BLaER1 (cell line): ENCODE data around the gene MORC2.

Experiments
- H3K27ac ChIP-seq: shearing (Covaris generic); formaldehyde crosslinking; 2 replicates; pipeline ENCODE4 v1.8.1; 2022
- H3K27me3 ChIP-seq: shearing (Covaris generic); formaldehyde crosslinking; 2 replicates; pipeline ENCODE4 v1.8.1; 2022
- H3K36me3 ChIP-seq: shearing (Covaris generic); formaldehyde crosslinking; 2 replicates; pipeline ENCODE4 v1.8.1; 2022
- H3K4me1 ChIP-seq: shearing (Covaris generic); formaldehyde crosslinking; 2 replicates; pipeline ENCODE4 v1.8.1; 2022
- H3K4me2 ChIP-seq: shearing (Covaris generic); formaldehyde crosslinking; 2 replicates; pipeline ENCODE4 v1.8.1; 2022
- H3K4me3 ChIP-seq: shearing (Covaris generic); formaldehyde crosslinking; 2 replicates; pipeline ENCODE4 v1.8.1; 2022
- H3K9ac ChIP-seq: shearing (Covaris generic); formaldehyde crosslinking; 2 replicates; pipeline ENCODE4 v1.8.1; 2022
- H3K9me3 ChIP-seq: shearing (Covaris generic); formaldehyde crosslinking; 2 replicates; pipeline ENCODE4 v1.8.1; 2022
- H4K20me1 ChIP-seq: shearing (Covaris generic); formaldehyde crosslinking; 2 replicates; pipeline ENCODE4 v1.8.1; 2022
- Cebpa-rat ChIP-seq: shearing (Covaris generic); IDR thresholded peaks from 2 replicates; pipeline ENCODE4 v1.8.1; 2022

The MORC2 gene

GRCh38 chr22:30940685-30941362 lies 27.8 kb downstream of the MORC2 start:
- Histone ChIP-seq H3K27ac (no peak overlapping the region), H4K20me1 (peaks cover 66% of the 10 kb centered on the region; the same call in 1 of the 2 replicates), H3K36me3 (peaks cover 100% of the 10 kb centered on the region), H3K4me3 (no peak overlapping the region), H3K9ac (no peak overlapping the region), H3K4me2 (no peak overlapping the region), H3K4me1 (0 out of 2 replicates have a peak, but pooled peaks cover 5% of the 10 kb centered on the region), H3K9me3 (no peaks in the 10 kb centered on the region), H3K27me3 (no peaks in the 10 kb centered on the region)
- no peak for TF ChIP-seq Cebpa-rat

- TF ChIP-seq Cebpa-rat = no peak
- H3K9ac ChIP-seq = no peak overlapping the region
- peaks cover 65% of the 10 kb centered on the region for H4K20me1 ChIP-seq
These were observed 34.5 kb downstream of the MORC2 start for GRCh38 chr22:30934053-30934452.

GRCh38 chr22:30933457-30933856 lies 35.1 kb downstream of the MORC2 start:
- H3K36me3 ChIP-seq = peaks cover 100% of the 10 kb centered on the region
- TF ChIP-seq Cebpa-rat = no peak
- no peak overlapping the region for H3K27ac ChIP-seq
- no peak overlapping the region for H3K4me2 ChIP-seq
- peaks cover 62% of the 10 kb centered on the region for H4K20me1 ChIP-seq
- H3K4me1 ChIP-seq = no peaks in the 10 kb centered on the region
- no peak overlapping the region for H3K4me3 ChIP-seq
- H3K9ac ChIP-seq = no peak overlapping the region
- H3K9me3 ChIP-seq = no peaks in the 10 kb centered on the region
- no peaks in the 10 kb centered on the region for H3K27me3 ChIP-seq

More at GRCh38 chr22:30934053-30934452, 34.5 kb downstream of the MORC2 start:
- H3K4me2 ChIP-seq = no peak overlapping the region
- no peaks in the 10 kb centered on the region for H3K4me1 ChIP-seq
- H3K4me3 ChIP-seq = no peak overlapping the region
- H3K27me3 ChIP-seq = no peaks in the 10 kb centered on the region
- peaks cover 100% of the 10 kb centered on the region for H3K36me3 ChIP-seq
- no peaks in the 10 kb centered on the region for H3K9me3 ChIP-seq
- no peak overlapping the region for H3K27ac ChIP-seq

- Histone ChIP-seq H3K4me1 (no peaks in the 10 kb centered on the region), H3K4me3 (no peak overlapping the region), H3K9me3 (no peaks in the 10 kb centered on the region), H3K27ac (no peak overlapping the region), H3K36me3 (peaks cover 100% of the 10 kb centered on the region), H3K4me2 (no peak overlapping the region), H3K27me3 (no peaks in the 10 kb centered on the region), H3K9ac (no peak overlapping the region), H4K20me1 (peaks cover 62% of the 10 kb centered on the region)
- TF ChIP-seq Cebpa-rat = no peak
These were observed 35.9 kb downstream of the MORC2 start for GRCh38 chr22:30932661-30933060.

GRCh38 chr22:30931541-30932300 lies 36.9 kb downstream of the MORC2 start:
- Histone ChIP-seq H3K9me3 (no peaks in the 10 kb centered on the region), H3K27ac (no peak overlapping the region), H3K4me2 (no peak overlapping the region), H3K4me1 (no peaks in the 10 kb centered on the region), H4K20me1 (peaks cover 63% of the 10 kb centered on the region), H3K9ac (no peak overlapping the region), H3K36me3 (peaks cover 100% of the 10 kb centered on the region), H3K4me3 (no peak overlapping the region), H3K27me3 (no peaks in the 10 kb centered on the region)
- no peak for TF ChIP-seq Cebpa-rat

- no peak overlapping the region for H3K9ac ChIP-seq
- no peak overlapping the region for H3K27ac ChIP-seq
- peaks cover 100% of the 10 kb centered on the region for H3K36me3 ChIP-seq
- no peak overlapping the region for H3K4me3 ChIP-seq
- H3K27me3 ChIP-seq = no peaks in the 10 kb centered on the region
- no peaks in the 10 kb centered on the region for H3K4me1 ChIP-seq
- no peaks in the 10 kb centered on the region for H3K9me3 ChIP-seq
- no peak overlapping the region for H3K4me2 ChIP-seq
- peaks cover 64% of the 10 kb centered on the region for H4K20me1 ChIP-seq
- TF ChIP-seq Cebpa-rat = no peak
These were observed 38.3 kb downstream of the MORC2 start for GRCh38 chr22:30930228-30930627.

GRCh38 chr22:30928401-30928800 lies 40.2 kb downstream of the MORC2 start:
- no peak for TF ChIP-seq Cebpa-rat
- H3K27ac ChIP-seq = no peak overlapping the region
- H3K4me1 ChIP-seq = no peaks in the 10 kb centered on the region
- no peak overlapping the region for H3K9ac ChIP-seq
- H3K4me2 ChIP-seq = no peak overlapping the region
- no peak overlapping the region for H3K4me3 ChIP-seq
- no peaks in the 10 kb centered on the region for H3K9me3 ChIP-seq
- no peaks in the 10 kb centered on the region for H3K27me3 ChIP-seq
- peaks cover 53% of the 10 kb centered on the region for H4K20me1 ChIP-seq
- peaks cover 99% of the 10 kb centered on the region for H3K36me3 ChIP-seq

GRCh38 chr22:30927806-30928205 lies 40.8 kb downstream of the MORC2 start:
- no peak for TF ChIP-seq Cebpa-rat
- Histone ChIP-seq H3K27ac (no peak overlapping the region), H3K36me3 (peaks cover 97% of the 10 kb centered on the region), H3K4me1 (no peaks in the 10 kb centered on the region), H3K4me2 (no peak overlapping the region), H3K4me3 (no peak overlapping the region), H3K9ac (no peak overlapping the region), H3K9me3 (no peaks in the 10 kb centered on the region), H4K20me1 (peaks cover 49% of the 10 kb centered on the region), H3K27me3 (no peaks in the 10 kb centered on the region; the same call in 1 of the 2 replicates)

GRCh38 chr22:30926706-30927105 lies 41.9 kb downstream of the MORC2 start:
- TF ChIP-seq Cebpa-rat = no peak
- no peak overlapping the region for H3K4me2 ChIP-seq
- H4K20me1 ChIP-seq = peaks cover 38% of the 10 kb centered on the region
- H3K36me3 ChIP-seq = peaks cover 86% of the 10 kb centered on the region
- peaks cover 11% of the 10 kb centered on the region for H3K27me3 ChIP-seq
- no peaks in the 10 kb centered on the region for H3K4me1 ChIP-seq
- H3K4me3 ChIP-seq = no peak overlapping the region
- H3K9me3 ChIP-seq = 0 out of 2 replicates have a peak, but pooled peaks cover 3% of the 10 kb centered on the region
- no peak overlapping the region for H3K27ac ChIP-seq
- no peak overlapping the region for H3K9ac ChIP-seq

GRCh38 chr22:30925667-30926066 lies 42.9 kb downstream of the MORC2 start:
- Histone ChIP-seq H3K4me2 (no peak overlapping the region), H3K4me3 (no peak overlapping the region), H3K4me1 (no peaks in the 10 kb centered on the region), H4K20me1 (peaks cover 29% of the 10 kb centered on the region), H3K36me3 (peaks cover 76% of the 10 kb centered on the region), H3K9ac (no peak overlapping the region), H3K27me3 (peaks cover 20% of the 10 kb centered on the region), H3K27ac (no peak overlapping the region), H3K9me3 (0 out of 2 replicates have a peak, but pooled peaks cover 3% of the 10 kb centered on the region)
- TF ChIP-seq Cebpa-rat = no peak
